Measurements from ENCODE around the gene RASGRP4.

DNA sequence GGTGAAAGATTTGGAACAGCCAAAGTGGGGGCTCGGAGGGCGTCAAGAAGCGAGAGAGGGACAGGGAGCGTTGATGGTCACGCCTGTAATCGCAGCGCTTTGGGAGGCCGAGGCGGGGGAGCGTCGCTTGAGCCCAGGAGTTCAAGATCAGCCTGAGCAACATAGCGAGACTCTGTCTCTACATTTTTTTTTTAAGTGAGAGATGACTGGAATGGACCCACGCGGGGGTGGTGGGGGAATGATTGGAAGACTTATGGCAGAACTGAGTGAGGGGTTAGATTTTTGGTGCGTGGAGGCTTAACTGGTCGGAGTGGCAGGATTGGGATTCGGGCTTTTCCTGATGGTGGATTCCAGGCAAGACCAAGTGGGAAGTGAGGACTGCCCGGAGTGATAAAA is 50.9 kb downstream of the RASGRP4 start:
- TF ChIP-seq, protein P1, sequence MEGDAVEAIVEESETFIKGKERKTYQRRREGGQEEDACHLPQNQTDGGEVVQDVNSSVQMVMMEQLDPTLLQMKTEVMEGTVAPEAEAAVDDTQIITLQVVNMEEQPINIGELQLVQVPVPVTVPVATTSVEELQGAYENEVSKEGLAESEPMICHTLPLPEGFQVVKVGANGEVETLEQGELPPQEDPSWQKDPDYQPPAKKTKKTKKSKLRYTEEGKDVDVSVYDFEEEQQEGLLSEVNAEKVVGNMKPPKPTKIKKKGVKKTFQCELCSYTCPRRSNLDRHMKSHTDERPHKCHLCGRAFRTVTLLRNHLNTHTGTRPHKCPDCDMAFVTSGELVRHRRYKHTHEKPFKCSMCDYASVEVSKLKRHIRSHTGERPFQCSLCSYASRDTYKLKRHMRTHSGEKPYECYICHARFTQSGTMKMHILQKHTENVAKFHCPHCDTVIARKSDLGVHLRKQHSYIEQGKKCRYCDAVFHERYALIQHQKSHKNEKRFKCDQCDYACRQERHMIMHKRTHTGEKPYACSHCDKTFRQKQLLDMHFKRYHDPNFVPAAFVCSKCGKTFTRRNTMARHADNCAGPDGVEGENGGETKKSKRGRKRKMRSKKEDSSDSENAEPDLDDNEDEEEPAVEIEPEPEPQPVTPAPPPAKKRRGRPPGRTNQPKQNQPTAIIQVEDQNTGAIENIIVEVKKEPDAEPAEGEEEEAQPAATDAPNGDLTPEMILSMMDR (IDR thresholded peaks at IDR 0.05) = no peak
- TF ChIP-seq POLR2A (IDR thresholded peaks at IDR 0.05) = no peak
